GM19099 (cell line): Measurements from ENCODE around the gene LHX3.

Experiments used
- POLR2A ChIP-seq: IDR thresholded peaks from 3 replicates; pipeline ENCODE4 v1.6.1; 2011; ENCODE audit warnings: low read depth; ENCODE audit not compliant: insufficient read length; ENCODE audit errors: extremely low read depth

Gene LHX3

DNA sequence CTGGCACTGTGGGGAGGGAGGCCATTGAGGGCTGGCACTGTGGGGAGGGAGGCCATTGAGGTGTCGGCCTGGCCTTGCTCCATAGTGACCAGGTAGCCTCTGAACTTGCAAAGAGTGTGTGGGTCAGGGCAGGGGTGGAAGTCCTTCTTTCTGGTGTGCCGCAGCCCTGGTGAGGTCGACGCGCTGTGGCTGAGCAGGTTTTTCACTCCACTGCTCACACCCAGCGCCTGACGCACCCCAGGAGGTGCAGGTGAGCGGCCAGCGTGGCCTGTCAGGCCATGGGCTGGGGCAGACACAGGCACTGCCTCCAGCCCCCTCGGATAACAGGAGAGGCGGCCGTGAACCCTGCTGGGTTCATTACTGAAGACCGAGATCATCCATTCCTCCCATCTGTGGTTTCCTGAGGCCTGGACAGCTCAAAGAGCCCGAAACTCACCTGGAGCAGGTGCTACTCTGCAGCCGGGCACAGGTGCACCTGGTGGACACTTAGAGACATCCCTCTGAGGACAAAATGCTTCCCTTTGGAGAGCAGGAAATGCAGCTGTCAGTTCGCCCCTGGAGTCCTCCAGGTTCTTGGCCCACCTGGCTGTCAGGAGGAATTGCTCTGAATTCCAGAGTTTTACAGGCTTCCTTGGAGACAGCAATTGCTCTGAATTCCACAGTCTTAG, 32.4 kb downstream of the LHX3 start:
- TF ChIP-seq POLR2A = no peak

DNA sequence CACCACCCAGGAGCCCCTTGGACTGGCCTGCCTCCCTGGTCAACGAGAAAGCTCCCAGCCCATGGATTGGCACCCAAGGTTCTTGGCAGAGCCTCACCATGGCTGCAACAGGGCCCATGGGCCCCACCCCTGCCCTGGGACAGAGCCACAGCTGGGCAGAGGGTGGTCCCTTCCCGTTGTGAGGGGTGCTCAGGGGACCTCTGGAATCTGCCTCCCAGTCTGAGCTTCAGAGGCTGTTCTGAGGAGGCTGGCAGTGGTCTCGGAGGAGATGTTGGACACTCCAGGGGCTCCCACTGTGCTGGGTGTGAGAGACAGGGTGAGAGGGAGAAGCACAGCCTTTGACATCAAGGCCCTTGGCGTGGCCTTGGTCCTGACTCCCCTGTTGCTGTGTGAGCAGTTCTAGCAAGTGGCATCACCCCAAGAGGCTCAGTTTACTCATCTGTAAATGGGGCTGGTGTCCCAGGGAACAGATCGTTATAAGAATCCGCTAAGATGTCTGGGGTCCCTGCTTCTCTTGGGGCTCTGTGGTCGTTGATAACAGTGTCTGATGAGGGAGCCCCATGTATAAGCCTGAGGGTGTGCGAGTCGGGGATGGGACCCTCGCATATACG, 33.0 kb downstream of the LHX3 start:
- TF ChIP-seq POLR2A = no peak

GRCh38 chr9:136171009-136171800, 33.7 kb downstream of the LHX3 start:
- TF ChIP-seq POLR2A = no peak

- TF ChIP-seq POLR2A = no peak
Measured at GRCh38 chr9:136170006-136170901, 34.7 kb downstream of the LHX3 start.

DNA sequence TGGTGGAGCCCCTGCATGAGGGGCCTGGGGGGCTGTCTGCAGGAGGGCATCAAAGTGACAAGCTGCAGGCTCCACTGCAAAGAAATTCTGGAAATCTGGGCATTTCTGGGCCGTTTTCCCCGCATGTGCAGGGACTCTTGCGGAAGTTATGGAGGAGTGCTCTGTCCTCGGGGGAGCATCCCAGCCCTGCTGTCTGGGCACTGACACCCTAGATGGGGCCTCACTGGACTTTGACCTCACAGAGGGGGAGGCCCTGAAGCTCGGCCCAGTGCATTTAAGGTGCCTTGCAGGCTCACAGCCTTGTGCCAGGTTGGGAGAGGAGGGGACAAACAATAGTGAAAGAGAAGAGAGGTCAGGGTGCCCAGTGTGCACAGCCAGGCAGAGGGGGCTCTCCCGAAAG, 35.4 kb downstream of the LHX3 start:
- no peak for TF ChIP-seq POLR2A

- TF ChIP-seq POLR2A = no peak
Measured at GRCh38 chr9:136163248-136163850, 41.6 kb downstream of the LHX3 start.

- no peak for TF ChIP-seq POLR2A
Measured at GRCh38 chr9:136160995-136161610, 43.8 kb downstream of the LHX3 start.

GRCh38 chr9:136160381-136160841, 44.5 kb downstream of the LHX3 start:
- TF ChIP-seq POLR2A = no peak

DNA sequence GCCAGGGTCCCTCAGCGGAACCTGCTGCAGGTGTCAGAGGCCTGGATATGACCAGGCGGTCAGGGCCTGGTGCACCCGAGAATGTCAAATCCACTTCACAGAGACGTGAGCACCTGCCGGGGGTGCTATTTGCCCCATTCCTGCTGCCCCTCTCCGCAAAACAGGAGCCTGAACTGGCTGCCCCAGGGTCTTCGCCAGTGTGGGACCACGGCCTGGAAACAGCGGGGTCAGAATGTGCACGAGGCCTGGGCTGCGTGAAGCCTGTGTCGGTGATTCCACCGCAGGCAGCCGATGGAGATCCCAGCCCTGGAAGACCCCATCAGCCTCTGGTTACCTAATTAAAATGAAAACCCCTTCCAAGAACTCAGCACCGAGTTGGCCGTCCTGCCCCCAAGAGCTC, 45.1 kb downstream of the LHX3 start:
- no peak for TF ChIP-seq POLR2A

DNA sequence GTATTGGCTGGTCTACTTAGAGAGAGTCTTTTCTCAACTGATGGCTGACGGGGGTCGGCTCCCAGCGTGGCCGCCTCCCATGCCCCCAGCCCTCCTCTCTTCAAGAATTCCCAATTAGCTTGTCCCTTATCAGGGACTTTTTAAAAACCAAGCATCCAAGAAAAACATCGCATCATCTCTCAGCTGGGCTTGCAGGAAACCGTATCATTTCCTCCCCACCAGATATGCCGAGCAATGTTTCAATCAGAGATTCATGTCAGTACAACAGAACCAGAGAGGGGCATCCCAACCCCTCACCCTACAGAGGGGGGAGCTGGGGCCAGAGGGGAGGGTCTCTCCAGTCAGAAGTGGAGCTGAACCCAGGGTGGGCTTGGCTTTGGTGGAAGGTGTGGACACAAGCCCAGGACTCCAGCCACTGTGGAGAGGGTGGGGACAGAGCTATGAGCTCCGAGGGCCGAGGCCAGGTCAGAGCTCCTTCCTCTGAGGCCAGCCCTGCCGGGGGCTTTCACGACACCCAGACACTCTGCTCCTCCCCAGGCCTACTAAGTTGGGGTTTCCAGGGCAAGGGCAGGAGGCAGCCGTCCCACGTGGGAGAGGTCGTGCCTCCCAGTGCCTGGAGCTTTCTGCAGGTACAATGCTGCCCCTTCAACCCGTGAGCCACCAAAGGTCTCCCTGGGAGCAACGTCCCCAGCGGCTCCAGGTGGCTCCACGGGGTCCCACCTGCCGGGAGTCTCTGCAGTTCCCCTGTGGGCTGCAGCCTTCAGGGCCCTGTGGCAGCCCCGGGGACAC, 47.3 kb downstream of the LHX3 start:
- no peak for TF ChIP-seq POLR2A

DNA sequence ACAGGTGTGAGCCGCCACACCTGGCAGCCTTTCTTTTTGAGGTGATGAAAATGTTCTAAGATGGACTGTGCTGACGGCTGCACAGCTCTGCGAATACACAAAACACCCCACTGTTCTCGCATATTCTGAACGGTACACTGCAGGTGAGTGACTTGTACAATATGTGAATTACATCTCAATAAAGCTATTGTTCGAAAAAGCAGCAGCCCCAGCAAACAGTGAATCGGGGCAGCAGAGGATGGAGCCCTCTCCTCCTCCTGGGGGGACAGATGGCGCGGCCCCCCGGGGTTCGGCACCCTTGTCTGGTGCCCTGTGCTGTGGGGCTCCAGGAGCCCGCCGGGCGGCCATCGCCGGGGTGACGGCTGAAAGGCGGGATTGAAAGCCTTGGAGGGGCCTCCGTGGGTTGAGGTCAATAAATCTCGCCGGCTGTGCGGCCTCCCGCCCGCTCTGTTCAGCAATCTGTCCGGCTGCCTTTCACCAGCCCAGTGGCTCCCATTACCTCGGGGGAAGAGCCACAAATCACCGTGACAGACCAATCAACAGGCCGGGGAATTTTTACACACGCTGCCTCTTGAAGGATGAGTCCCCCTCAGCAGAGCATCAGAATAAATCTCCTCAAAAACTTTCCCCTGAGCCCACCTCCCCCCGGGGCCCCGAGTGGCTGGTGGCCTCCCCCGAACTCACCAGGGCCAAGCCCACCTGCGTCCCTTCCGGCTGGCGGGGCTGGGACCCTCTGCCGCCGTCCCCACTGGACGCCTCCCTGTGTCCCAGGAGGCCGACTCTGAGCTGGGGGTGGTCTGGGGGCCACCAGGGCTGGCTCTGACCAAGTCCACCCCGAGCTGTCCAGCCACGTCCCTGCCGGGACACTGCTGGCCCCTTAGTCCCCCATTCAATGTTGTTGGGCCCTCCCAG, 48.5 kb downstream of the LHX3 start:
- no peak for TF ChIP-seq POLR2A

DNA sequence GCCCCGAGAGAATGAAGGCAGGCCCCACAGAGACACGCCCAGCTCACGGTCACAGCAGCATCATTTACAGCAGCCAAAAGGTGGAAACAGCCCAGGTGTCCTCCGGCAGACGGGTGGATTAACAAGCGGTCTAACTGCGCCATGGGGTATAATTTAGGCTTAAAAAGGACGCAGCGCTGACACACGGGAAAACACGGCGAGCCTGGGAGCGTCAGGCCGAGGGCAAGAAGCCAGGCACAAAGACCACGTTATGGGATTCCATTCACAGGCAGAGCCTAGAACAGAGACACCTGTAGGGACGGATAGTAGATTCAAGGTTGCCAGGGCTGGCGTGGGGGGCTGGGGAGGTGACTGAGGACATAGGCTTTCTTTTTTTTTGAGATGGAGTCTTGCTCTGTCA, 49.4 kb downstream of the LHX3 start:
- no peak for TF ChIP-seq POLR2A
